IMR-90 (cell line): ENCODE results near the gene ACACB. TPM values are rescaled to one million over a fixed set of nuclear protein-coding genes. Genes with fewer than 3 reads are reported as not detected.
A peak's percentile ranks its signal among the peaks of the same experiment; 100 is the strongest.

Experiments used
- ATAC-seq: fragments of 200-7000 bp; cut with Tn5 transposase; 2 replicates; pipeline ENCODE4 v1.9.1; 2020; ENCODE audit warnings: low read depth, mild to moderate bottlenecking, moderate library complexity
- BruUV-seq: library from RNA; stranded (reverse); fragments of 400-500 nt; replicated peaks from 2 replicates; lab custom pipeline; 2021; lab: Mats Ljungman, UMichigan
- CTCF ChIA-PET: fragments of 300-600 bp; formaldehyde crosslinking; extraction: SDS; loops from one replicate; lab custom pipeline; 2021; ENCODE audit warnings: antibody characterized with exemption; lab: Yijun Ruan, JAX
- POLR2A ChIA-PET: fragments of 300-600 bp; sonication (Branson Sonifier 250); formaldehyde crosslinking; loops from one replicate; lab custom pipeline; 2022; ENCODE audit warnings: antibody characterized with exemption; ENCODE audit not compliant: unreplicated experiment; lab: Charles Lee
- DNase-seq: peaks from one replicate; pipeline ENCODE4 v3.0.0; 2013
- H2AFZ ChIP-seq: replicated peaks from 2 replicates; pipeline ENCODE3; 2013; ENCODE audit warnings: low read length, mild to moderate bottlenecking; ENCODE audit not compliant: poor library complexity
- H2AK5ac ChIP-seq: 2 replicates; pipeline ENCODE4 v1.6.1; 2013; ENCODE audit warnings: low read depth, low read length, inconsistent platforms
- H2AK9ac ChIP-seq: replicated peaks from 2 replicates; pipeline ENCODE3; 2013; ENCODE audit warnings: mild to moderate bottlenecking, low read depth, low read length, moderate library complexity; ENCODE audit not compliant: poor library complexity
- H2BK120ac ChIP-seq: 2 replicates; pipeline ENCODE4 v1.6.1; 2013; ENCODE audit warnings: low read depth, low read length, inconsistent platforms
- H2BK15ac ChIP-seq: 3 replicates; pipeline ENCODE4 v1.6.1; 2013; ENCODE audit warnings: low read depth, low read length, inconsistent platforms
- H2BK20ac ChIP-seq: 2 replicates; pipeline ENCODE4 v1.6.1; 2013; ENCODE audit warnings: low read depth, mild to moderate bottlenecking, inconsistent platforms, low read length, moderate library complexity
- H2BK5ac ChIP-seq: 2 replicates; pipeline ENCODE4 v1.6.1; 2013; ENCODE audit warnings: mild to moderate bottlenecking, low read depth, low read length, inconsistent platforms; ENCODE audit not compliant: poor library complexity, severe bottlenecking
- H3K14ac ChIP-seq: replicated peaks from 2 replicates; pipeline ENCODE4 v1.6.1; 2013; ENCODE audit warnings: low read depth, low read length, inconsistent platforms
- H3K18ac ChIP-seq: 2 replicates; pipeline ENCODE4 v1.6.1; 2013; ENCODE audit warnings: low read depth, low read length, control low read depth
- H3K23ac ChIP-seq: 2 replicates; pipeline ENCODE4 v1.6.1; 2013; ENCODE audit warnings: low read depth, low read length, inconsistent platforms
- H3K27ac ChIP-seq: 2 replicates; pipeline ENCODE4 v1.5.1; 2013; ENCODE audit warnings: mild to moderate bottlenecking, control low read depth, low read length; ENCODE audit not compliant: insufficient read depth
- H3K27me3 ChIP-seq: 2 replicates; pipeline ENCODE4 v1.6.1; 2013; ENCODE audit warnings: low read length; ENCODE audit not compliant: control insufficient read depth, insufficient read depth
- H3K36me3 ChIP-seq: 2 replicates; pipeline ENCODE4 v1.6.1; 2013; ENCODE audit warnings: low read length, mixed read lengths; ENCODE audit not compliant: control insufficient read depth, insufficient read depth
- H3K4ac ChIP-seq: 2 replicates; pipeline ENCODE4 v1.6.1; 2013; ENCODE audit warnings: low read depth, low read length, inconsistent platforms
- H3K4me1 ChIP-seq: 2 replicates; pipeline ENCODE4 v1.6.1; 2013; ENCODE audit warnings: low read length, mixed read lengths; ENCODE audit not compliant: control insufficient read depth, insufficient read depth
- H3K4me2 ChIP-seq: 2 replicates; pipeline ENCODE4 v1.6.1; 2013; ENCODE audit warnings: low read depth, mild to moderate bottlenecking, control low read depth, low read length, moderate library complexity
- H3K4me3 ChIP-seq: 2 replicates; pipeline ENCODE4 v1.5.1; 2013; ENCODE audit warnings: low read depth, mild to moderate bottlenecking, control low read depth, low read length, moderate library complexity; ENCODE audit not compliant: insufficient read depth
- H3K56ac ChIP-seq: 2 replicates; pipeline ENCODE4 v1.6.1; 2013; ENCODE audit warnings: low read length, inconsistent platforms; ENCODE audit not compliant: insufficient read depth; ENCODE audit errors: extremely low read depth
- H3K79me1 ChIP-seq, 2 experiments: 2 replicates each; pipeline ENCODE4 v1.6.1; 2013; ENCODE audit warnings: low read length in 2 of 2, inconsistent platforms in 1 of 2, low read depth in 1 of 2
- H3K9ac ChIP-seq: 2 replicates; pipeline ENCODE4 v1.6.1; 2013; ENCODE audit warnings: low read depth, low read length, control low read depth
- H3K9me1 ChIP-seq: 2 replicates; pipeline ENCODE4 v1.6.1; 2013; ENCODE audit warnings: low read length, inconsistent platforms; ENCODE audit not compliant: insufficient read depth
- H3K9me3 ChIP-seq: 2 replicates; pipeline ENCODE4 v1.6.1; 2013; ENCODE audit warnings: low read length; ENCODE audit not compliant: control insufficient read depth, insufficient read depth
- H4K20me1 ChIP-seq: 2 replicates; pipeline ENCODE4 v1.6.1; 2013; ENCODE audit warnings: low read length, inconsistent platforms; ENCODE audit not compliant: insufficient read depth
- H4K5ac ChIP-seq: 2 replicates; pipeline ENCODE4 v1.6.1; 2013; ENCODE audit warnings: mild to moderate bottlenecking, low read depth, low read length, control low read depth
- H4K8ac ChIP-seq, 2 experiments: 2 replicates each; pipeline ENCODE4 v1.6.1; 2013; ENCODE audit warnings: low read depth in 2 of 2, low read length in 2 of 2, control low read depth in 1 of 2, inconsistent platforms in 1 of 2
- H4K91ac ChIP-seq: 2 replicates; pipeline ENCODE4 v1.6.1; 2013; ENCODE audit warnings: low read depth, low read length, inconsistent platforms; ENCODE audit not compliant: insufficient read depth
- CHD1 ChIP-seq: IDR thresholded peaks from 2 replicates; pipeline ENCODE4 v1.6.1; 2012; ENCODE audit warnings: low read depth, low read length, improper control_type of control experiment
- MAZ ChIP-seq: IDR thresholded peaks from 2 replicates; pipeline ENCODE4 v1.6.1; 2012; ENCODE audit warnings: low read depth, mild to moderate bottlenecking, low read length, improper control_type of control experiment, moderate library complexity, borderline replicate concordance
- RAD21 ChIP-seq: IDR thresholded peaks from 2 replicates; pipeline ENCODE4 v1.6.1; 2012; ENCODE audit warnings: low read length, improper control_type of control experiment
- RCOR1 ChIP-seq: IDR thresholded peaks from 2 replicates; pipeline ENCODE4 v1.6.1; 2012; ENCODE audit warnings: mild to moderate bottlenecking, low read length, improper control_type of control experiment; ENCODE audit not compliant: insufficient replicate concordance
- WGBS, 2 experiments: methylation state at CpG; one replicate each; pipeline versions ENCODE4 v1.1.5 to v1.1.7; 2013; ENCODE audit warnings: missing lambda C conversion rate in 2 of 2; ENCODE audit not compliant: insufficient read length in 1 of 2; ENCODE audit errors: extremely low coverage in 2 of 2; 5-methylcytosine and 5-hydroxymethylcytosine counted together
- dilution Hi-C: fragments of 300-500 bp; cut with HindIII; formaldehyde crosslinking; loops from one replicate; pipeline ENCODE4 v1.14.3; 2018; ENCODE audit warnings: low sequenced_read_pairs; ENCODE audit not compliant: unreplicated experiment
- in situ Hi-C: fragments of 300-500 bp; cut with MboI; formaldehyde crosslinking; loops from 3 replicates; pipeline ENCODE4 v1.14.3; 2019; ENCODE audit warnings: low sequenced_read_pairs, inconsistent platforms, mixed read lengths
- intact Hi-C: fragments of 100-400 bp; cut with micrococcal nuclease; formaldehyde crosslinking; loops from 2 replicates; pipeline ENCODE4 v1.10.0; 2022
- polyA plus RNA-seq, 3 experiments: library from polyadenylated mRNA; depleted of rRNA; stranded (reverse); fragments of >200 nt; gene quantifications; 2 replicates each; pipeline ENCODE4 v1.2.3, GENCODE V29; 2012; ENCODE audit warnings: low replicate concordance in 1 of 3
- total RNA-seq: library from RNA; depleted of rRNA; stranded (reverse); fragments of >200 nt; gene quantifications from 2 replicates; pipeline ENCODE4 v1.2.3, GENCODE V29; 2012
- TF ChIP-seq, protein P1 (sequence below): conservative IDR thresholded peaks from 2 replicates; pipeline ENCODE4 v1.5.1; 2012; ENCODE audit warnings: mild to moderate bottlenecking, low read depth, low read length, improper control_type of control experiment

The ACACB gene
- total and polyA plus RNA-seq, 2 of the 4 experiments (the other 2 are of a cell fraction): 2.0 to 2.1 TPM

DNA sequence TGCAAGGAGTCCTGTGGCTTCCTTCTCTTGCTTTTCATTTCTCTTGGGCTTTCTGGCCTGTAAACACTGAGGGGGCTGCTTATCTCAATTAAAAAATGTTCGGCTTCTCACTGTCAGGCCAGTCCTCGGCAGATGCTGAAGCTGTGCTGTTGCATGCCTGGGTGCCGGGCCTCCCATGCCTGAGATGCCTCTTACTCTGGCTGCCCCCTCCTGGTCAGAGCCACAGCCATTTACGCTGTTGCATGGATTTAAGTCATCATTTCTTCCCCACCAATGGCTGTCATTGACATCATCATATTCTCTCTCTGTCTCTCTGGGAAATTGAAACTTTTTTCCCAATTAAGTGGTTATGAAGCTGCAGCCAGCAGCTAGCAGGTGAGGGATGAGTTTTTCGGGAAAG lies 139.0 kb downstream of the ACACB start:
- H3K9ac ChIP-seq: no peak overlapping the region
- H2AK5ac ChIP-seq: no peak overlapping the region
- no peak overlapping the region for H3K23ac ChIP-seq
- peaks cover 8% of the 10 kb centered on the region; the same call in 1 of the 2 replicates for H3K9me3 ChIP-seq
- no peak overlapping the region for H4K5ac ChIP-seq
- ChIA-PET CTCF (no interaction called here), POLR2A (interaction anchor here (0.6 kb wide), 1 partner anchor 23 kb away, joined by 3 read pairs; no protein-coding TSS in a partner anchor)
- no peaks in the 10 kb centered on the region for H3K9me1 ChIP-seq
- no peak overlapping the region for H3K18ac ChIP-seq
- H2BK20ac ChIP-seq: no peak overlapping the region
- intact Hi-C loops: loop anchor here (1.0 kb wide), 2 partner anchors 121 to 143 kb away; no protein-coding TSS in a partner anchor
- H2BK15ac ChIP-seq: no peak overlapping the region
- H3K27ac ChIP-seq: no peak overlapping the region
- no peak overlapping the region for H2AK9ac ChIP-seq
- TF ChIP-seq MAZ (no peak), CHD1 (no peak), RCOR1 (no peak), RAD21 (peak; percentile 41; the same call in 1 of the 2 replicates)
- TF ChIP-seq, protein P1, sequence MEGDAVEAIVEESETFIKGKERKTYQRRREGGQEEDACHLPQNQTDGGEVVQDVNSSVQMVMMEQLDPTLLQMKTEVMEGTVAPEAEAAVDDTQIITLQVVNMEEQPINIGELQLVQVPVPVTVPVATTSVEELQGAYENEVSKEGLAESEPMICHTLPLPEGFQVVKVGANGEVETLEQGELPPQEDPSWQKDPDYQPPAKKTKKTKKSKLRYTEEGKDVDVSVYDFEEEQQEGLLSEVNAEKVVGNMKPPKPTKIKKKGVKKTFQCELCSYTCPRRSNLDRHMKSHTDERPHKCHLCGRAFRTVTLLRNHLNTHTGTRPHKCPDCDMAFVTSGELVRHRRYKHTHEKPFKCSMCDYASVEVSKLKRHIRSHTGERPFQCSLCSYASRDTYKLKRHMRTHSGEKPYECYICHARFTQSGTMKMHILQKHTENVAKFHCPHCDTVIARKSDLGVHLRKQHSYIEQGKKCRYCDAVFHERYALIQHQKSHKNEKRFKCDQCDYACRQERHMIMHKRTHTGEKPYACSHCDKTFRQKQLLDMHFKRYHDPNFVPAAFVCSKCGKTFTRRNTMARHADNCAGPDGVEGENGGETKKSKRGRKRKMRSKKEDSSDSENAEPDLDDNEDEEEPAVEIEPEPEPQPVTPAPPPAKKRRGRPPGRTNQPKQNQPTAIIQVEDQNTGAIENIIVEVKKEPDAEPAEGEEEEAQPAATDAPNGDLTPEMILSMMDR: peak; percentile 33; the same call in 1 of the 2 replicates
- H3K4me2 ChIP-seq: no peak overlapping the region
- dilution Hi-C loops: no loop called here
- H3K4me3 ChIP-seq: no peak overlapping the region
- no peak overlapping the region for H2AFZ ChIP-seq
- no peak overlapping the region for H3K4ac ChIP-seq
- no peaks in the 10 kb centered on the region for H3K79me1 ChIP-seq
- 79% methylated on average over 2 of the region's 5 CpGs; no CpG with 5 or more reads in 1 of the 2 experiments for WGBS, 2 experiments
- no TSS peak for BruUV-seq
- H3K36me3 ChIP-seq: peaks cover 3% of the 10 kb centered on the region; the same call in 1 of the 2 replicates
- H3K4me1 ChIP-seq: no peaks in the 10 kb centered on the region
- in situ Hi-C loops: no loop called here
- H4K20me1 ChIP-seq: no peaks in the 10 kb centered on the region
- no peak overlapping the region for H2BK120ac ChIP-seq
- peak; percentile 96 for ATAC-seq
- no peak overlapping the region for H4K8ac ChIP-seq
- no peak overlapping the region for H3K14ac ChIP-seq
- DNase-seq: peak; percentile 21
- no peak overlapping the region for H2BK5ac ChIP-seq
- H3K56ac ChIP-seq: no peak overlapping the region
- H4K91ac ChIP-seq: no peak overlapping the region
- H3K27me3 ChIP-seq: no peaks in the 10 kb centered on the region
